Activated naive CD8-positive, alpha-beta T cell treated with anti-CD3 and anti-CD28 coated beads, Interleukin-2, amount 50 U/mL, for 24 hours (primary cell): Measurements from ENCODE around the gene STMN3.

Experiments used
- ATAC-seq: fragments of 150-1000 bp; cut with Tn5 transposase; one replicate; pipeline ENCODE4 v1.10.0; 2021
- DNase-seq: peaks from one replicate; pipeline ENCODE4 v3.0.0; 2021
- H3K27ac Mint-ChIP-seq: one replicate; pipeline ENCODE4 v1.8.0; 2021; ENCODE audit warnings: mild to moderate bottlenecking, mixed read lengths
- H3K27me3 Mint-ChIP-seq: one replicate; pipeline ENCODE4 v1.8.0; 2021; ENCODE audit warnings: mixed read lengths
- H3K36me3 Mint-ChIP-seq: one replicate; pipeline ENCODE4 v1.8.0; 2021; ENCODE audit warnings: low read depth, mixed read lengths
- H3K4me1 Mint-ChIP-seq: one replicate; pipeline ENCODE4 v1.8.0; 2021; ENCODE audit warnings: mixed read lengths
- H3K4me3 Mint-ChIP-seq: one replicate; pipeline ENCODE4 v1.8.0; 2021; ENCODE audit warnings: mild to moderate bottlenecking, moderate library complexity, mixed read lengths
- H3K9me3 Mint-ChIP-seq: one replicate; pipeline ENCODE4 v1.8.0; 2021; ENCODE audit warnings: mixed read lengths

Gene STMN3

DNA sequence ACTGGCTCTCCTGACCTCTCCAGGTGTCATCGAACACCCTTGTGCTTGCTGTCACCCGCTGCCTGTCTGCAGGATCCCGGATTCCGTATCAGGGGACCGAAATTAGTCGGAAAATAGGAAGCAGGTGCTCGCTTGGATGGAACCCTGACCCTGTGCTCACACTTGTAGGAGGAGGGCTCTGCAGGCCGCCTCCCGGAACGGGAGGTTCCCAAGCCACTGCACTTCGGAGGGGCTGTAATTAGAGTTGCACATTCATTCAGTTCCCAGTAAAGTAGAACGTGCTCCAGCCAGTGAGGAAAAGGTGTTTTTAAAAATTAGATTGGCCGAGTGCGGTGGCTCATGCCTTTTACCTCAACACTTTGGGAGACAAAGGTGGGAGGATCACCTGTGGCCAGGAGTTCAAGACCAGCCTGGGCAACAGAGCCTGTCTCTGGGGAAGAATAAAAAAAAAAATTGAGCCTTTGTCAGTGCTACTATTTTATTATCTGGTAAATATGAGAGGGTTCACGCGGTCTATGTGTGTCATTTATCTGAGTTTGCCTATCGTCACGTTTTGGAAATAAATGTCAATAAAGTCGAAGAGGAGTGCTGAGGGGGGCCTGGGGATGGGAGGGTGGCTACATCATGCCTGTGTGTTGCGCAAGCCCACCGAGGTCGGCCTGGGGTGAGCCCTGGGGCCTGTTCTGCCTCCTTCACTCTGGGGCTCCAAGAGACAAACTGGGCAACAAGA, 24.8 kb downstream of the STMN3 start:
- DNase-seq = peak; percentile 82
- H3K4me1 Mint-ChIP-seq = peaks cover 48% of the 10 kb centered on the region
- peak; percentile 77 for ATAC-seq

DNA sequence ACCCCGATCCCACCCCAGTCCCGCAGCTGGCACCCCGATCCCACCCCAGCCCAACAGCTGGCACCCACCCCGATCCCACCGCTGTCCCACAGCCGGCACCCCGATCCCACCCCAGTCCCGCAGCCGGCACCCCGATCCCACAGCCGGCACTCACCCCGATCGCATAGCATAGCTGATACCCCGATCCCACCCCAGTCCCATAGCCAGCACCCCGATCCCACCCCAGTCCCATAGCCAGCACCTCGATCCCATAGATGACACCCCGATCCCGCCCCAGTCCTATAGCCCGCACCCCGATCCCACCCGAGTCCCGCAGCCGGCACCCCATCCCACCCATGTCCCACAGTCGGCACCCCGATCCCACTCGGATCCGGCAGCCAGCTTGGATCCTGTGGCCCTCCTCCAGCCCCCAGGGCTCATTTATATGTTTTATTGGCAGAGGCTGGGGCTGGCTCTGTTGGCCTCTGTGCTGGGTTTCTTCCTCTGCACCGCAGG, 25.4 kb downstream of the STMN3 start:
- Mint-ChIP-seq H3K36me3 (peaks cover 16% of the 10 kb centered on the region), H3K4me1 (peaks cover 45% of the 10 kb centered on the region)
- ATAC-seq = peak; percentile 8

More for the DNA sequence above, 24.8 kb downstream of the STMN3 start:
- H3K9me3 Mint-ChIP-seq = no peaks in the 10 kb centered on the region
- H3K36me3 Mint-ChIP-seq = peaks cover 15% of the 10 kb centered on the region
- H3K27me3 Mint-ChIP-seq = no peaks in the 10 kb centered on the region
- H3K27ac Mint-ChIP-seq = peak overlapping the region; percentile 97
- H3K4me3 Mint-ChIP-seq = peak overlapping the region; percentile 92

DNA sequence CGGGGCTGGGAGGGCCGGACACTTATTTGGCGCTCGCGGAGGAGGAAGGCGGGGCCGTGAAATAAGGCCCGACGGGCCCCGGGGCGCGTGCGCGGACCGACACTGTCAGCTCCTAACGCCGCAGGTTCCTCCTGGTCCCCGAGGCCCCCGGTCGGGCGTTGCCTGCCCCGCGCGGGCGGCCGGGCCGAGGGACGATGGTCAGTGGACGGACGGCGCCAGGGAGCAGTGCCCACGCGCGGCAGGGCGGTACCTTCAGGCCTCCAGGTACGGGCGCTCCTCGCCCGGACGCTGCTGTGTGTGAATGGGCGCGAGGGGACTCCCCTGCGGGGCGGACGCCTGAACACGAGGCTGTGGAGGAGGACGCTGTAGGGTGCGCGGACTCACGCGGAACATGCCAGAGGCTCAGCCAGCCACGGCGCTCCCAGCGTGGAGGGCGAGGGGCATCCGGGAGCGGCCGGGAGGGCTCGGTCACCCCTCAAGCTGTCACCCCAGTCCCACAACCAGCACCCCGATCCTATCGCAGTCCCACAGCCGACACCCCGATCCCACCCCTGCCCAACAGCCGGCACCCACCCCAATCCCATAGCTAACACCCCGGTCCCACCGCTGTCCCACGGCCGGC, 26.0 kb downstream of the STMN3 start:
- Mint-ChIP-seq H3K4me3 (peak overlapping the region; percentile 92), H3K27me3 (no peaks in the 10 kb centered on the region), H3K4me1 (peaks cover 43% of the 10 kb centered on the region), H3K27ac (peak overlapping the region; percentile 73), H3K36me3 (peaks cover 16% of the 10 kb centered on the region), H3K9me3 (no peaks in the 10 kb centered on the region)
- ATAC-seq (peak; percentile 72), DNase-seq (peak; percentile 95)

More for the DNA sequence above, 25.4 kb downstream of the STMN3 start:
- Mint-ChIP-seq H3K4me3 (peak overlapping the region; percentile 92), H3K9me3 (no peaks in the 10 kb centered on the region), H3K27me3 (no peaks in the 10 kb centered on the region), H3K27ac (peak overlapping the region; percentile 97)
- no peak for DNase-seq

DNA sequence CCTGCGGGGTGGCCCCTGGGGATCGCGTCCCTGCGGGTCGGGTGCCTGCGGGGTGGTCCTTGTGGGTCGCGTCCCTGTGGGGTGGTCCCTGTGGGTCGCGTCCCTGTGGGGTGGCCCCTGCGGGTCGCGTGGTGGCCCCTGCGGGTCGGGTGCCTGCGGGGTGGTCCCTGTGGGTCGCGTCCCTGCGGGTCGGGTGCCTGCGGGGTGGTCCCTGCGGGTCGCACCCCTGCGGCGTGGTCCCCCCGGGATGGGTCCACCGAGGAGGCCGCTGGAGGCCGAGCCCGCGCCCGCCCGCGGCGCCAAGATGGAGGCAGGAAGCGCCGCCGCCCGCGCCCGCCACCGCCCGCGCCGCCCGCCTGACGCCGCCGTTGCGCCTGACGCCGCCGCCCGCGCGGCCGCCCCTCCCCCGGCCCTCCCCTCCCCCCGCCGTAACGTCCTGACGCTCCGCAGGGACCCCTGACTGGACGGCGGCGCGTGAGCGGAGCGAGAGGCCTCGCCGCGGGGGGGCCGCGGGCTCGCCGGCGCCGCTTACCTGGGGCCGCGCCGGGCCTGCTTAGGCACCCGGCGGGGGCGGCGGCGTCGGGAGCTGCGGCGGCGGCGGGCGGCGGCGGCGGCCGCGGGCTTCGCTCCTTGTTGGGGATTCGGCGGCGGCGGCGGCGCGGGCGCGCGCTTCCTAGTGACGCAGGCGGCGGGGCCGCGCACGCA, 26.6 kb downstream of the STMN3 start, which contains the start of gene GMEB2:
Gene GMEB2 (minus strand): TSS at position 678 of the 705 bp plus-strand sequence. CDS start 7,704 bp downstream, outside the sequence.
- H3K4me1 Mint-ChIP-seq = peaks cover 39% of the 10 kb centered on the region
- peak; percentile 52 for ATAC-seq
- DNase-seq = peak; percentile 78
- H3K36me3 Mint-ChIP-seq = peaks cover 16% of the 10 kb centered on the region
- H3K4me3 Mint-ChIP-seq = peak within 1 kb of the TSS; percentile 92
- H3K27ac Mint-ChIP-seq = peak within 1 kb of the TSS; percentile 97
- H3K9me3 Mint-ChIP-seq = no peaks in the 10 kb centered on the region
- H3K27me3 Mint-ChIP-seq = no peaks in the 10 kb centered on the region

DNA sequence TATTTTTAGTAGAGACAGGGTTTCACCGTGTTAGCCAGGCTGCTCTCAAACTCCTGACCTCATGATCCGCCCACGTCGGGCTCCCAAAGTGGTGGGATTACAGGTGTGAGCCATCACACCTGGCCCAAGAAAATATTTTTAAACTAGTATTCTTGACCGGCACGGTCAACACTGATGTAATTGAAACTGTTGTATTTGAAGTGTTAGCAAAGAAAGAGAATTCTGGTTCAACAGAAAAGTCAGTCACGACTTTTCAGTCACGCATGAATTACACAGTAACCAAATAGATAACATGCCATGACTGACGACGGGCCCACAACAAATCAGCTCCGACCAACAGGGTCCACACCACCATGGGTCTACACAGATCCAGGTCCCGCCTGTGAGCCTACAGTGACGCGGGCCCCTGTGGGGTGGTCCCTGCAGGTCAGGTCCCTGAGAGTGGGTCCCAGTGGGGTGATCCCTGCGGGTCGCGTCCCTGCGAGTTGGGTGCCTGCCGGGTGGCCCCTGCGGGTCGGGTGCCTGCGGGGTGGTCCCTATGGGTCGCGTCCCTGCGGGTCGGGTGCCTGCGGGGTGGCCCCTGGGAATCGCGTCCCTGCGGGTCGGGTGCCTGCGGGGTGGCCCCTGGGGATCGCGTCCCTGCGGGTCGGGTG, 27.3 kb downstream of the STMN3 start:
- H3K27ac Mint-ChIP-seq = peak overlapping the region; percentile 85
- DNase-seq (peak; percentile 49), ATAC-seq (peak; percentile 16)
- no peaks in the 10 kb centered on the region for H3K9me3 Mint-ChIP-seq
- H3K4me3 Mint-ChIP-seq = peak overlapping the region; percentile 82
- H3K36me3 Mint-ChIP-seq = peaks cover 16% of the 10 kb centered on the region
- H3K27me3 Mint-ChIP-seq = no peaks in the 10 kb centered on the region
- peaks cover 34% of the 10 kb centered on the region for H3K4me1 Mint-ChIP-seq

DNA sequence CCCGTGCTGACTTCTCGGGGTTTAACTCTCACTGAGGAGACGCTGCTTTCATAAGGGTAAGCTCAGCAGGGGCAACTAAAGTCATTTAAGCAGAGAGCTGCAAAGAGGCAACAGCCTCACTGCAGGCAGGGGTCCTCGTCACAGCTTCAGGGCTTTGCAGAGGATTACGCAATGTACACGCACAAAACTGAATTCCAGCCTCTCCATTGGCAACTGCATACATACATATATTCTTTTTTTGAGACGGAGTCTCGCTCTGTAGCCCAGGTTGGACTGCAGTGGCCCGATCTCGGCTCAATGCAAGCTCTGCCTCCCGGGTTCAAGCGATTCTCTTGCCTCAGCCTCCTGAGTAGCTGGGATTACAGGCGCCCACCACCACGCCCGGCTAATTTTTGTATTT, 28.7 kb downstream of the STMN3 start:
- DNase-seq (no peak), ATAC-seq (no peak)
- H3K4me1 Mint-ChIP-seq = peaks cover 26% of the 10 kb centered on the region
- H3K27ac Mint-ChIP-seq = no peak overlapping the region
- H3K4me3 Mint-ChIP-seq = no peak overlapping the region
- peaks cover 12% of the 10 kb centered on the region for H3K36me3 Mint-ChIP-seq
- no peaks in the 10 kb centered on the region for H3K27me3 Mint-ChIP-seq
- no peaks in the 10 kb centered on the region for H3K9me3 Mint-ChIP-seq

DNA sequence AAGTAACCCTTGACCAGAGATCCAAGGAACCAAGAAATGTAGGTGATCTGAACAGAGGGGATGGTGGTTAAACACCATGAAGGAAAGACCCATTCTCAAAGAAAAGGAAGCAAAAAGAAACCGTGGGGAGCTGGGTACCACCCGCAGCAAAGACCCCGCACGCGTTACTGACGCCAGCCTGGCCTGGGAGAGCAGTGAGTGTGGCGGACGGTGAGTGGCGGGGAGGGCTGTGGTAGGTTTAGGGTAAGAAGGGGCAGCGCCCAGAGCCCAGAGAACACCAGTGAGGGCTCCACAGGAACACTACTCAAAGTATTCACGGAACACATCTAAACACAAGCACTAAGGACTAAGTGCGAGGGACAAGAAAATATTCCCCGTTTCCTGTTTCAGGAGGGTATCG, 30.5 kb downstream of the STMN3 start:
- peaks cover 5% of the 10 kb centered on the region for H3K36me3 Mint-ChIP-seq
- H3K9me3 Mint-ChIP-seq = no peaks in the 10 kb centered on the region
- no peak for ATAC-seq
- H3K4me3 Mint-ChIP-seq = no peak overlapping the region
- no peaks in the 10 kb centered on the region for H3K27me3 Mint-ChIP-seq
- DNase-seq = no peak
- H3K4me1 Mint-ChIP-seq = peaks cover 12% of the 10 kb centered on the region
- H3K27ac Mint-ChIP-seq = no peak overlapping the region

DNA sequence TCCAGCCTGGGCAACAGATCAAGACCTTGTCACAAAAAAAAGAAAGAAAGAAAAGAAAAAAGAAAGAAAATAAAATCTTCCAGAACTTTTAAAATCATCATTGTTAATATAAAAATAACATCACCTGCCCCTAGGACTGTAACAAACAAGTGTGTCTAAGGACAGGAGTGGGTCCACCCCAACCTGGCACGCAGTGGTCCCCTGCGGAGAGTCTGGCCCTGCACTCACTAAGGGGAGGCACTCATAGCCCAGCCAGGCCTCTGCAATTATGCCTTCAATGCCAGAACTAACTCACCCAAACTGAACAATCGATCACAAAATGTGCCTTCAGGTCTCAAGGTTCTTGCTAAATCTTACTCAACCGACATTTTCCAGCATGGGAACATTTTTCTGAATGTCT, 31.1 kb downstream of the STMN3 start:
- ATAC-seq (no peak), DNase-seq (no peak)
- no peak overlapping the region for H3K27ac Mint-ChIP-seq
- peaks cover 15% of the 10 kb centered on the region for H3K4me1 Mint-ChIP-seq
- peaks cover 8% of the 10 kb centered on the region for H3K36me3 Mint-ChIP-seq
- no peaks in the 10 kb centered on the region for H3K27me3 Mint-ChIP-seq
- no peaks in the 10 kb centered on the region for H3K9me3 Mint-ChIP-seq
- no peak overlapping the region for H3K4me3 Mint-ChIP-seq

DNA sequence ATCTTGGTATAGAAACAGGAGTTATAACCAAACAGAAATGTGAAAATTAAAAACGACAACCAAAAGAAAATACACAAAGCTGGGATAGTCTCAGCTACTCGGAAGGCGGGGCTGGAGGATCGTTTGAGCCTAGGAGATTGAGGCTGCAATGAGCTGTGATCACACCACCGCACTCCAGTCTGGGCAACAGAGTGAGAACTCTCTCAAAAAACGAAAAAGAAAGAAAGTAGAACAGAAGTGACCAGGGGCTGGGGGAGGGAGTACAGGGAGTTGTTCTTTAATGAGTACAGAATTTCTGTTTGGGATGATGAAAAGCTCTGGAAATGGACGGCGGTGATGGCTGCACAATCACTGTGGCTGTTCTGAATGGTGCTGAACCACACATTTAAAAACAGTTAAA, 32.2 kb downstream of the STMN3 start:
- DNase-seq = no peak
- Mint-ChIP-seq H3K36me3 (peaks cover 11% of the 10 kb centered on the region), H3K27me3 (no peaks in the 10 kb centered on the region), H3K9me3 (no peaks in the 10 kb centered on the region), H3K4me3 (no peak overlapping the region), H3K27ac (no peak overlapping the region), H3K4me1 (peaks cover 15% of the 10 kb centered on the region)
- no peak for ATAC-seq

DNA sequence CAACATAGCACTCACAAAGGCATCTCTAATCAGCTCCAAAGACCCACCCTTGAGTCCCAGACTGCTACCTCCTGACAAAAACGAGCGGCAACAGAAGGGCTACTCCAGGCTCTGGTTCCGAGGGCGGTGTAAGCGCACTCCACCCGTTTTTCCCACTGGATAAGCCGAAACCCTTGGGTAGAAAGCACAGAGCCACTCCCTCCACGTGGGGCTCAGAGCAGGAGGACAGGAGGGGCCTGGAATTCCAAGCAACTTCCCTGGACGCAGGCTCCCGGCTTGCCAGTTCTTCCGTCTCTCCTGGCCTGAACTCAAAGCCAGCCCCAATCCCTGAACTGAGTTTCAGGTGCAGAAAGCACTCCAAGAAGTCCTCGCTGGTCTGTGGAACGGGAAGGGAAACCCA, 33.7 kb downstream of the STMN3 start:
- H3K4me3 Mint-ChIP-seq = no peak overlapping the region
- no peaks in the 10 kb centered on the region for H3K9me3 Mint-ChIP-seq
- H3K27me3 Mint-ChIP-seq = no peaks in the 10 kb centered on the region
- peaks cover 19% of the 10 kb centered on the region for H3K36me3 Mint-ChIP-seq
- DNase-seq (no peak), ATAC-seq (no peak)
- H3K27ac Mint-ChIP-seq = no peak overlapping the region
- peaks cover 7% of the 10 kb centered on the region for H3K4me1 Mint-ChIP-seq

DNA sequence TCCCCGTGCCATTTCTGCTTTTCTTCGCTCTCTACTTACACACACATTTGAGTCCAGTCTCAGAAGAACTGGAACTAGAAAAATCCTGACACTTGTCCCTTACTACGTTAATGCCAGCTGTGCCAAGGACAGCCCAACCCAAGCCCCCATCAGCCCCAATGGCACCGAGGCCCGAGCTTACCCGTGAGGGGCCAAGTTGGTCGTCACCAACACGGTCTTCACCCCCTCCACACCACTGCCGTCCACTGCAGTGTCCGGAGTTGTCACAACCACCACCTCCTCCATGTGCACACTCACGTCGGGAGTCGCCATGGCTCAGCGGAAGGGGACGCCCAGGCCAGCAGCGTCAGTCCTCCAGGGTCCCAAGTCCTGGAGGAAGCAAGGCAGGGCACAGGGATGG, 34.1 kb downstream of the STMN3 start:
- Mint-ChIP-seq H3K36me3 (peaks cover 19% of the 10 kb centered on the region), H3K4me1 (peaks cover 7% of the 10 kb centered on the region), H3K27me3 (no peaks in the 10 kb centered on the region), H3K4me3 (no peak overlapping the region), H3K27ac (no peak overlapping the region), H3K9me3 (no peaks in the 10 kb centered on the region)
- no peak for ATAC-seq
- DNase-seq = no peak

DNA sequence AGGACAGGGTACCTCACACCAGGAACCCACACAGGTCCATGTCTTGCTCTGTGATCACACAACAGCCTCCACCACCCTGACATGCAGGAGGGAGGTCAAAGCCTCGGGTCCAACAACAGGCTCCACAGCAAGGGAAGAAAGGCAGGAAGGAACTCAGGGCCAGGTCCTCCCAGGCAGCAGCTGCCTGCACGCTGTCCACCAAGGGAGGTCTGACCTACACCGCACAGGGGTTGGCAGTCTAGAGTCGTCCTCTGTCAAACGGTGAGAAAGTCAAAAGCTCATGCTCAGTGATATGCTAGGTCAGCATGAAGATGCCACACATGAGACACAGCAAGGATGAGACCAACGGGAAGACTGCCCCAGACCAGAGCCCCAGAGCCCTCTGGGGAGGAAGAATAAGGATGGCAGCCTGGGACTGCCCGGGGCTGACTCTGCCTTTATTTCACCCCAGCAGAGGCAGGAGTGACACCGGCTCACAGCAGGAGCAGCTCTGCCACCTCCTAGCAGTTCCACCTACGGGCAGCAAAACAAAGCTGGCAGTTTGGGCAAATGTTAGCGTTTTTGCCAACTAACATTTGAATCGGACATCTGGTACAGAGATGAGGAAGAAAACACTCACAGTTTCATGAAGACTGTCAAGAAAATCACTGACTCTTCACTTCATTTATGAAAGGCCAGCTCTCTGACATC, 34.8 kb downstream of the STMN3 start:
- ATAC-seq (no peak), DNase-seq (no peak)
- Mint-ChIP-seq H3K27ac (no peak overlapping the region), H3K9me3 (no peaks in the 10 kb centered on the region), H3K27me3 (no peaks in the 10 kb centered on the region), H3K36me3 (peaks cover 21% of the 10 kb centered on the region), H3K4me3 (no peak overlapping the region), H3K4me1 (peaks cover 7% of the 10 kb centered on the region)

DNA sequence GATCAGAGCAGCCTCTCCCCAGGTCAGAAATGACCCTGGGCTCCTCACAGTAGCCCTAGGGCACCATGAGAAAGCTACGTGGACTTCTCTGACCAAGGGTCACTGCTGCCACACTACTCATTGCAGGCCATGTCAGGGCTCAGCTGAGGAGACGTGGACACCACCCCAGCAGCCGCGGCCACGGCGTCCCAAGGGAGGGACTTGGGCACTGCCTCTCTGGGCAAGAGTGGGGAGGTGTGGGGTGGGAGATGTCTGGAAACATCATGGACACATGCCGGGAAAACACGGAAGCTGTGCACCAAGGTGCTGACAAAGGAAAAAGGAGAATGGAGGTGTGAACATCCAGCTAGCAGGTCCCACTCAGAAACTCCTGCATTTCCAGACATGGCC, 35.4 kb downstream of the STMN3 start:
- Mint-ChIP-seq H3K36me3 (peaks cover 23% of the 10 kb centered on the region), H3K27ac (no peak overlapping the region), H3K4me1 (peaks cover 7% of the 10 kb centered on the region), H3K4me3 (no peak overlapping the region), H3K27me3 (no peaks in the 10 kb centered on the region), H3K9me3 (no peaks in the 10 kb centered on the region)
- no peak for DNase-seq
- ATAC-seq = no peak
